AG09319 (cell line): ENCODE data around the gene SEC31A.
"Not testable (repeated sequence)": the region's sequence is repeated elsewhere in the genome, so short reads cannot be mapped to it uniquely, and the experiment has no call there.

ENCODE experiments used
- DNase-seq: peaks from one replicate; pipeline ENCODE4 v3.0.0-alpha.2; 2010; ENCODE audit warnings: low read depth; ENCODE audit errors: extremely low read depth
- TF ChIP-seq, protein P1 (sequence below): IDR thresholded peaks from 2 replicates; pipeline ENCODE4 v1.5.1; 2011; ENCODE audit warnings: low read depth, mild to moderate bottlenecking, inconsistent platforms, low read length, moderate library complexity

The SEC31A gene

DNA sequence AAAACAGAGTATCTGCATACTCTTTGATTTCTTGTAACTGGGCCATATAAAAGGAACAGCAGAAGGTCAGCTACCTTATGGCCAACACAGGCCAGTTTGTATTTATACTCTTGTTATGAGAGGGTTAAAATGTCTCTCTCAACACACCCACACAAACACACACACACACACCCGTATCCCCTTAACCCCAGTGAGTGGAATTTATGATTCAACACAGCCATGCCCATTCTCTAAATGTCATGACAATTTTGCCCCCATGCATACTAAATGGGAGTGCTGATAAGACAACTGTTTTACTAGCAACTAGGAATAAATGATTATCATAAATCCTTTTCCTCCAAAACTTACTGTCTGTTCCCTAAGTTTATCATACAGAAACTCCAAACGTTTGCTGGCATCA, 70.3 kb downstream of the SEC31A start:
- TF ChIP-seq, protein P1, sequence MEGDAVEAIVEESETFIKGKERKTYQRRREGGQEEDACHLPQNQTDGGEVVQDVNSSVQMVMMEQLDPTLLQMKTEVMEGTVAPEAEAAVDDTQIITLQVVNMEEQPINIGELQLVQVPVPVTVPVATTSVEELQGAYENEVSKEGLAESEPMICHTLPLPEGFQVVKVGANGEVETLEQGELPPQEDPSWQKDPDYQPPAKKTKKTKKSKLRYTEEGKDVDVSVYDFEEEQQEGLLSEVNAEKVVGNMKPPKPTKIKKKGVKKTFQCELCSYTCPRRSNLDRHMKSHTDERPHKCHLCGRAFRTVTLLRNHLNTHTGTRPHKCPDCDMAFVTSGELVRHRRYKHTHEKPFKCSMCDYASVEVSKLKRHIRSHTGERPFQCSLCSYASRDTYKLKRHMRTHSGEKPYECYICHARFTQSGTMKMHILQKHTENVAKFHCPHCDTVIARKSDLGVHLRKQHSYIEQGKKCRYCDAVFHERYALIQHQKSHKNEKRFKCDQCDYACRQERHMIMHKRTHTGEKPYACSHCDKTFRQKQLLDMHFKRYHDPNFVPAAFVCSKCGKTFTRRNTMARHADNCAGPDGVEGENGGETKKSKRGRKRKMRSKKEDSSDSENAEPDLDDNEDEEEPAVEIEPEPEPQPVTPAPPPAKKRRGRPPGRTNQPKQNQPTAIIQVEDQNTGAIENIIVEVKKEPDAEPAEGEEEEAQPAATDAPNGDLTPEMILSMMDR = no peak
- no peak for DNase-seq

DNA sequence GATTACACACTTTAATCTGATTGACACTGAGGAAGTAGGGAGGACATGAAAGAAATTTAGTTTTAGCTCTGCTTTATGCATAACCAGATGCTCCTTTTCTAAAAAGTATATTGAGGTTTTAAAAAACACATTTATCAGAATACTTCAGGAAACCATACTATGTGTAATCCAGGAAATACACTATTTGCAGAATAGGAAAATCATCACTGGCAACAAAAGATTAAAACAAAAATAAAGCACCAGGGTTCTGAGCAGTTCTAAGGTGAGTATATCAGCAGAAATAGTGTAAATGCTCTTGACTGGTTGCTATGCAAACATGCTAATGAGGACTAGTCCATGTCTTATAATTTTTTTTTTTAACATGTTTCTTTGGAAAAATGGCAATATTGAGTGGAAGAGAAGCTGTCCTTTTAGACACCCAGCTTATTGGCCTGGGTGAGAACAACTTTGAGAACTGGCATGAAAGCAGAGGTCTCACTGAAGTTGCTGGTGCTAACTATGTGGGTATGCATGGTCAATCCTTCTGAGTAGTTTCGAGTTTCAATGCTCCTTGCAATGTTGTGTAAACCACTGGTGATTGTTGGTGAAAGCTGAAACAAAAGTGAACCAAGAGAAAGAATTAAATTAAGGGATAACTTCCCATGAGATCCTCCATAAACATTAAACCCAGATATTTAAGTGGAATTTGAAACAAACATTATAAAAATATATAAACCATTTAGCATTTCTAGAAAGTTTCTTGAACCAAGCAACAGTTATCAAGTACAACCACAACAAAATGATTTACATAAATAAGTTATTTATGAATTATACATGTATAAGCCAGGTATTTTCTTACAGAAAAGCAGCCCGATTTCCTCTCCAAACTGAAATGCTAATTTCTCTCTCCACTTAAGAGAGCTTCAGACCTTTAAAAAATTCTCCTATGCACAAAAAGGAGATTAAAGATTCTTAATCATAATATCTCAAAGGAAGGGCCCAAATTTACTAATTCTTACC, 72.0 kb downstream of the SEC31A start:
- TF ChIP-seq, protein P1 = no peak
- DNase-seq = no peak

DNA sequence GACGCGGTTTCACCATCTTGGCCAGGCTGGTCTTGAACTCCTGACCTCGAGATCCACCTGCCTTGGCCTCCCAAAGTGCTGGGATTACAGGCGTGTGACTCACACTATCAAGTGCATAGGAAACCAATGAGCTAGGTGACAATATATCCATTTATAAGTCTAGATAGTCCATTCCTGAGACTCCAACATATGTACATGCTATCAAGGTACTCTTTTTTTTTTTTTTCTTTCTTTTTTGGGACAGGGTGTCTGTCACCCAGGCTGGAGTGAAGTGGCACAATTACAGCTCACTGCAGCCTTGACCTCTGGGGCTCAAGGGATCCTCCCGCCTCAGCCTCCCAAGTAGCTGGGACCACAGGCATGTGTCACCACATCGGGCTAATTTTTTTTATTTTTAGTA, 74.1 kb downstream of the SEC31A start:
- not testable (repeated sequence) for DNase-seq

DNA sequence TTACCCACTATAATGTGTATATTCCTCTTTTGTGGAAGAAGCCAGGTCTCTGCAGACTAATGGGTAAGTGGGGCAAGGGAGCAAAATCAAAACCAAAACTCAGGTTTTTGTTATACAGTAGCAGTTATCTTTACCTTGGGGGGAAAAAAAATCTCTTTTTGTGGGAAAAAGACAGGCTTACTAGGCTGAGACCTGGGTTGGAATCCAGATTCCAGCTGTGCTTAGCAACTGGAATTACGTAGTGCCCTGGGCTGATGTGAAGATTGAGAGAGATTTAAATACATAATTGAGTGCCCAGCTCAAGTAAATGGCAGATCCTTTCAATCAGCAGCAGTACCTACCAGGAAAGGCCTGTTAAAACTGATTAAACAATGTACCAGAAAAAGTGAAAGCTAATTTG, 76.9 kb downstream of the SEC31A start:
- TF ChIP-seq, protein P1 = no peak
- no peak for DNase-seq

DNA sequence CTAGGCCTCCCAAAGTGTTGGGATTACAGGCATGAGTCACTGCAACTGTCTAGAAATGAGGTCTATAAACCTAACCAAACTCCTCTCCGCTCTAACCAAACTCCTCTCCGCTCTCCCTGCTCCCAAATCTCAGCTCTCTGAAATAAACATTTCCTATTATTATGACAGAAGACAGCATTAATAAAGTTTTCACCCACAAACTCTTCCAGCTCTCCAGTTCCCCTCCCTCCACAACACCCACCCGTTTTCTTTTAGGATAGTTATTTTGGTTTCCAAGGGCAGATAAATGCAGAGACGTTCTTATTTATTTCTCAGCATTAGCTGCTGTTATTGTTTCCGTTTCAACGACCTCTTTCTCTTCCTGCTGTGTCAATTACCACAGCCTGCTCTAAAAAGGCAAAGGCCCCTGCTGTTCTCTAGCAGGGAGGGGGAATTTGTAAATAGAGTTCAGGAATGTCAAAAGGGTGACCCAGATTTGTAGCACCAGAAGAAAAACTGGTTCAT, 79.1 kb downstream of the SEC31A start:
- no peak for DNase-seq
- TF ChIP-seq, protein P1 = no peak

DNA sequence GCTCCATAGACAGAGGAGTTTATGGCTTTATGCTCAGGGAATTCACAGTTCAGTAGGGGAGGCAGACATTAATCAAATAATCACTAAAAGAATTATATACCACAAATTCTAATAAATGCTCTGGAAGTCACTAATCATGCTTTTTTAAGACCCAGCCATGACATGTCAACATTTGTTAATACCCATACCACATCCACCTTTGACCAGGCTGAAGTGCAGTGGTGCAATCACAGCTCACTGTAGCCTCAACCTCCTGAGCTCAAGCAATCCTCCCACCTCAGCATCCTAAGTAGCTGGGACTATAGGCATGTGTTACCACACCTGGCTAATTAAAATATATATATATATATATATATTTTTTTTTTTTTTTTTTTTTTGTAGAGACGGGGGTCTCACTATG, 79.6 kb downstream of the SEC31A start:
- TF ChIP-seq, protein P1 = no peak
- no peak for DNase-seq

DNA sequence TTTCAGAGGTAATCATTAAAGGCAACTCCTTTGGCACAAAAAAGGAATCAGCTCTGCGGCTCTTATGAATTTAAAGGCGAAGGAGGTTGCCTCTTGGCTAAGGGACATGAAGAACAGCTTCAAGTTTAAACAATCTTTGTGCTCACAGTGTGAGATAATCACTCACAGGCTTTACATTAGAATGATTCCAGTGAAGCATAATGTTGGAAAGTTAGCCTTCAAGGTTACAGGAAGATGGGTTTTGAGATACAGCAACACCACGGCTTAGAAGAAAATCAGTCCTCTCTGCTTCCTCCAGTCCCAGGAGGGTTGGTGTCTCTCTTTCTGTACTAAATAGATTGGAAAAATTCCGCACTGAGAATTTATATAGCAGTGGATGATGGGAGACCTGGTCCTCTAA, 80.8 kb downstream of the SEC31A start:
- TF ChIP-seq, protein P1 = no peak
- DNase-seq = no peak
